ENCODE measurements around the gene RNF207.

DNA sequence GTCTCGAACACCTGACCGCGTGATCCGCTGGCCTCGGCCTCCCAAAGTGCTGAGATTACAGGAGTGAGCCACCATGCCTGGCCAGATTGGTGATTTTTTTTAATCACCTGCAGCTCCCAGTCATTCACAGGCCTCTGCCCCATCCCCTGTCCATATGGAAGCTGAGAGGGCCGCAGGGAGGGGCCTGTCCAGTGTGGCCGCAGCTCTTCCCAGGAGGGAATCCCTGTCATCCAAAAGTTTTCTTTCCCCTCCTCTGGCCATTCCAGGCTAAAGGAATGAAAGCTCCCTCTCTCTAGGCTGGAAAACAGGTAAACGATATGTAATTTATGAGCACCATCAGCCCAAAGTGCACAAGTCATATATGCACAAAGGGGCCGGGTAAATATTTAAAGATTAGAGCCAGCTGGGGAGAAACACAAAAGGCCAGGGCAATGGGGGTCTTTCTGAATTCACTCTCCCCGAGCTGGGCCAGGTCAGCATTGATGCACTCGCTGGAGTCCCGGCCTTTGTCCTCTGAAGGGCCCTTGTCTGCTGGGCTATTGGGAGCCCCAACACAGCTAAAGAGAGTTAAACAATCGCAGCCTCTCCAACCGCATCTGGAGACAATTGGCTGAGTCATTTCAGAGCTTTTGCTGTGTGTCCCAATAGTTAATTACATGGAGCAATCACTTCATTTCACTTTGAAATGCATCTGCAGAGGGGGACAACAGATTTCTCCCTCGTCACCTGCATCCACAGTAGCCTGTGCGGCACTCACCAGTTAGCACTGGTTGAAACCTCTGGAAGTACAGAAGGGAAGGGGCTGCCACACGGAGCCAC lies 34.2 kb downstream of the RNF207 start:
- TF ChIP-seq, protein P1, sequence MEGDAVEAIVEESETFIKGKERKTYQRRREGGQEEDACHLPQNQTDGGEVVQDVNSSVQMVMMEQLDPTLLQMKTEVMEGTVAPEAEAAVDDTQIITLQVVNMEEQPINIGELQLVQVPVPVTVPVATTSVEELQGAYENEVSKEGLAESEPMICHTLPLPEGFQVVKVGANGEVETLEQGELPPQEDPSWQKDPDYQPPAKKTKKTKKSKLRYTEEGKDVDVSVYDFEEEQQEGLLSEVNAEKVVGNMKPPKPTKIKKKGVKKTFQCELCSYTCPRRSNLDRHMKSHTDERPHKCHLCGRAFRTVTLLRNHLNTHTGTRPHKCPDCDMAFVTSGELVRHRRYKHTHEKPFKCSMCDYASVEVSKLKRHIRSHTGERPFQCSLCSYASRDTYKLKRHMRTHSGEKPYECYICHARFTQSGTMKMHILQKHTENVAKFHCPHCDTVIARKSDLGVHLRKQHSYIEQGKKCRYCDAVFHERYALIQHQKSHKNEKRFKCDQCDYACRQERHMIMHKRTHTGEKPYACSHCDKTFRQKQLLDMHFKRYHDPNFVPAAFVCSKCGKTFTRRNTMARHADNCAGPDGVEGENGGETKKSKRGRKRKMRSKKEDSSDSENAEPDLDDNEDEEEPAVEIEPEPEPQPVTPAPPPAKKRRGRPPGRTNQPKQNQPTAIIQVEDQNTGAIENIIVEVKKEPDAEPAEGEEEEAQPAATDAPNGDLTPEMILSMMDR (IDR thresholded peaks at IDR 0.05; ENCODE audit: insufficient read depth, low read length, poor library complexity, severe bottlenecking): no peak
- TF ChIP-seq EZH2phosphoT487 (conservative IDR thresholded peaks at IDR 0.05; ENCODE audit: low read length): no peak

Data from SU-DHL-6 (cell line).